ENCODE measurements around the gene TOMT.

DNA sequence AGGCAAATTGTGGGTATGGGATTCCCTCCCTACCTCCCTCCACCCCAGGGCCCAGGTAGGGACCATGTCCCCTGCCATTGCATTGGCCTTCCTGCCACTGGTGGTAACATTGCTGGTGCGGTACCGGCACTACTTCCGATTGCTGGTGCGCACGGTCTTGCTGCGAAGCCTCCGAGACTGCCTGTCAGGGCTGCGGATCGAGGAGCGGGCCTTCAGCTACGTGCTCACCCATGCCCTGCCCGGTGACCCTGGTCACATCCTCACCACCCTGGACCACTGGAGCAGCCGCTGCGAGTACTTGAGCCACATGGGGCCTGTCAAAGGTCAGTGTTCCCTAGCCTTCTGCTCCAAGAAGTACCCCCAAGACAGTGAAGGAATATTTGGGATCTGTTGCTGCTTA, at the start of gene TOMT:
- TF ChIP-seq, protein P1, sequence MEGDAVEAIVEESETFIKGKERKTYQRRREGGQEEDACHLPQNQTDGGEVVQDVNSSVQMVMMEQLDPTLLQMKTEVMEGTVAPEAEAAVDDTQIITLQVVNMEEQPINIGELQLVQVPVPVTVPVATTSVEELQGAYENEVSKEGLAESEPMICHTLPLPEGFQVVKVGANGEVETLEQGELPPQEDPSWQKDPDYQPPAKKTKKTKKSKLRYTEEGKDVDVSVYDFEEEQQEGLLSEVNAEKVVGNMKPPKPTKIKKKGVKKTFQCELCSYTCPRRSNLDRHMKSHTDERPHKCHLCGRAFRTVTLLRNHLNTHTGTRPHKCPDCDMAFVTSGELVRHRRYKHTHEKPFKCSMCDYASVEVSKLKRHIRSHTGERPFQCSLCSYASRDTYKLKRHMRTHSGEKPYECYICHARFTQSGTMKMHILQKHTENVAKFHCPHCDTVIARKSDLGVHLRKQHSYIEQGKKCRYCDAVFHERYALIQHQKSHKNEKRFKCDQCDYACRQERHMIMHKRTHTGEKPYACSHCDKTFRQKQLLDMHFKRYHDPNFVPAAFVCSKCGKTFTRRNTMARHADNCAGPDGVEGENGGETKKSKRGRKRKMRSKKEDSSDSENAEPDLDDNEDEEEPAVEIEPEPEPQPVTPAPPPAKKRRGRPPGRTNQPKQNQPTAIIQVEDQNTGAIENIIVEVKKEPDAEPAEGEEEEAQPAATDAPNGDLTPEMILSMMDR (CRISPR knock-in tag; IDR thresholded peaks at IDR 0.05), result no peak
- TF ChIP-seq ETV5 (CRISPR knock-in tag; IDR thresholded peaks at IDR 0.05; ENCODE audit: borderline replicate concordance), result no peak
- TF ChIP-seq, protein P2, sequence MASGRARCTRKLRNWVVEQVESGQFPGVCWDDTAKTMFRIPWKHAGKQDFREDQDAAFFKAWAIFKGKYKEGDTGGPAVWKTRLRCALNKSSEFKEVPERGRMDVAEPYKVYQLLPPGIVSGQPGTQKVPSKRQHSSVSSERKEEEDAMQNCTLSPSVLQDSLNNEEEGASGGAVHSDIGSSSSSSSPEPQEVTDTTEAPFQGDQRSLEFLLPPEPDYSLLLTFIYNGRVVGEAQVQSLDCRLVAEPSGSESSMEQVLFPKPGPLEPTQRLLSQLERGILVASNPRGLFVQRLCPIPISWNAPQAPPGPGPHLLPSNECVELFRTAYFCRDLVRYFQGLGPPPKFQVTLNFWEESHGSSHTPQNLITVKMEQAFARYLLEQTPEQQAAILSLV (CRISPR knock-in tag; IDR thresholded peaks at IDR 0.05; ENCODE audit: borderline replicate concordance), result no peak
- no peak for TF ChIP-seq ZNF225 (CRISPR knock-in tag; IDR thresholded peaks at IDR 0.05)

Measured in HepG2 (cell line).